Keratinocyte (primary cell): ENCODE results near the gene NUP133. TPM values are rescaled to one million over a fixed set of nuclear protein-coding genes. Genes with fewer than 3 reads are reported as not detected.
A peak's percentile ranks its signal among the peaks of the same experiment; 100 is the strongest.
"Not testable (repeated sequence)": the region's sequence is repeated elsewhere in the genome, so short reads cannot be mapped to it uniquely, and the experiment has no call there.

Experiments used
- DNase-seq: peaks from one replicate; pipeline ENCODE4 v3.0.0-alpha.2; 2011; ENCODE audit warnings: low read depth, missing footprints, low spot score
- FAIRE-seq: peaks from 2 replicates; lab custom pipeline; 2011; peaks lifted over from hg19 to GRCh38; lab: Jason Lieb, UNC
- H2AFZ ChIP-seq: 2 replicates; pipeline ENCODE4 v1.6.0; 2012; ENCODE audit warnings: low read length, control low read depth, inconsistent platforms; ENCODE audit not compliant: control insufficient read depth
- H3K27ac ChIP-seq: 2 replicates; pipeline ENCODE4 v1.5.1; 2011; ENCODE audit warnings: low read length; ENCODE audit not compliant: control insufficient read depth, insufficient read depth
- H3K27me3 ChIP-seq: 3 replicates; pipeline ENCODE4 v1.6.0; 2011; ENCODE audit warnings: low read length; ENCODE audit not compliant: control insufficient read depth, insufficient read depth; ENCODE audit errors: extremely low read depth
- H3K36me3 ChIP-seq, 2 experiments: 2 replicates in 1 of 2; 3 replicates in 1 of 2; pipeline ENCODE4 v1.5.1; 2011; ENCODE audit warnings: low read length in 2 of 2, mild to moderate bottlenecking in 1 of 2; ENCODE audit not compliant: control insufficient read depth in 2 of 2, insufficient read depth in 2 of 2; ENCODE audit errors: extremely low read depth in 1 of 2
- H3K4me1 ChIP-seq: 3 replicates; pipeline ENCODE4 v1.5.1; 2011; ENCODE audit warnings: low read length; ENCODE audit not compliant: control insufficient read depth, insufficient read depth; ENCODE audit errors: extremely low read depth
- H3K4me2 ChIP-seq: 3 replicates; pipeline ENCODE4 v1.6.0; 2011; ENCODE audit warnings: low read depth, low read length; ENCODE audit not compliant: control insufficient read depth, insufficient read depth; ENCODE audit errors: extremely low read depth
- H3K4me3 ChIP-seq, 3 experiments: fragments of 200-600 bp in 1 of 3; sonication (generic) in 1 of 3; 2 replicates in 2 of 3; 3 replicates in 1 of 3; pipeline ENCODE4 v1.5.1; 2011 to 2016; ENCODE audit warnings: low read length in 3 of 3, mild to moderate bottlenecking in 3 of 3, control low read depth in 2 of 3, inconsistent platforms in 1 of 3, low read depth in 1 of 3, mixed read lengths in 1 of 3, mixed run types in 1 of 3, moderate library complexity in 1 of 3; ENCODE audit not compliant: control insufficient read depth in 2 of 3, insufficient read depth in 2 of 3; ENCODE audit errors: extremely low read depth in 1 of 3
- H3K79me2 ChIP-seq: 2 replicates; pipeline ENCODE4 v1.6.0; 2012; ENCODE audit warnings: low read length; ENCODE audit not compliant: control insufficient read depth, insufficient read depth
- H3K9ac ChIP-seq: 3 replicates; pipeline ENCODE4 v1.6.0; 2011; ENCODE audit warnings: low read length; ENCODE audit not compliant: control insufficient read depth, insufficient read depth; ENCODE audit errors: extremely low read depth
- H3K9me1 ChIP-seq: 3 replicates; pipeline ENCODE4 v1.6.0; 2011; ENCODE audit warnings: low read length; ENCODE audit not compliant: control insufficient read depth, insufficient read depth; ENCODE audit errors: extremely low read depth
- H3K9me3 ChIP-seq: 2 replicates; pipeline ENCODE4 v1.5.1; 2012; ENCODE audit warnings: low read depth, low read length; ENCODE audit not compliant: control insufficient read depth
- H4K20me1 ChIP-seq: 3 replicates; pipeline ENCODE4 v1.6.0; 2011; ENCODE audit warnings: low read length; ENCODE audit not compliant: control insufficient read depth, insufficient read depth; ENCODE audit errors: extremely low read depth
- CTCF ChIP-seq, 3 experiments: IDR thresholded peaks in 1 of 3; conservative IDR thresholded peaks in 1 of 3; optimal IDR thresholded peaks in 1 of 3; 2 replicates in 2 of 3; 3 replicates in 1 of 3; pipeline versions ENCODE3 to v1.5.1; 2011; ENCODE audit warnings: low read length in 3 of 3, mild to moderate bottlenecking in 3 of 3, moderate library complexity in 2 of 3, control low read depth in 1 of 3, inconsistent platforms in 1 of 3; ENCODE audit not compliant: insufficient read depth in 2 of 3; ENCODE audit errors: extremely low read depth in 1 of 3
- EZH2 ChIP-seq: IDR thresholded peaks from one replicate; pipeline ENCODE4 v1.6.1; 2012; ENCODE audit warnings: inconsistent platforms, mild to moderate bottlenecking, low read length, moderate library complexity
- dilution Hi-C: fragments of 300-500 bp; cut with MboI; formaldehyde crosslinking; loops from one replicate; pipeline ENCODE4 v1.7.0; 2020; ENCODE audit warnings: low sequenced_read_pairs; ENCODE audit not compliant: extremely low pct_ligation_motif_present
- polyA plus RNA-seq, 5 experiments: library from polyadenylated mRNA; depleted of rRNA in 3 of 5; stranded (reverse) in 3 of 5; stranded (forward) in 1 of 5; unstranded in 1 of 5; fragments of >200 nt; gene quantifications; 1 replicate in 1 of 5; 2 replicates in 3 of 5; 3 replicates in 1 of 5; pipeline versions ENCODE4 v1.2.1 to v1.2.3, GENCODE V29; 2011 to 2012; ENCODE audit warnings: missing spikeins in 2 of 5, low read depth in 1 of 5, low replicate concordance in 1 of 5

NUP133 gene
- polyA plus RNA-seq, 1 donor (not counting 4 experiments of a cell fraction or from before 2014, with no cell fraction given) = 25.2 TPM

GRCh38 chr1:229514578-229515275 is 6.6 kb upstream of the NUP133 start:
- Histone ChIP-seq H3K9me3 (no peaks in the 10 kb centered on the region), H3K27me3 (no peaks in the 10 kb centered on the region), H3K36me3 (peaks cover 0 to 6% of the 10 kb centered on the region in 2 experiments), H3K4me3 (no peak overlapping the region), H2AFZ (peak overlapping the region; percentile 19), H4K20me1 (no peaks in the 10 kb centered on the region), H3K4me2 (no peak overlapping the region), H3K9me1 (no peaks in the 10 kb centered on the region), H3K79me2 (no peaks in the 10 kb centered on the region), H3K4me1 (no peaks in the 10 kb centered on the region), H3K9ac (no peak overlapping the region), H3K27ac (no peak overlapping the region)
- dilution Hi-C loops = no loop called here
- DNase-seq = peak; percentile 44
- TF ChIP-seq CTCF (optimal IDR thresholded peaks at IDR 0.05 in 1 of 3, IDR thresholded peaks at IDR 0.05 in 1 of 3, conservative IDR thresholded peaks at IDR 0.05 in 1 of 3; ENCODE audit: extremely low read depth in 1 of 3, insufficient read depth in 2 of 3, low read length in 3 of 3) (peak; percentile 78 to 87 (median 78)), EZH2 (no peak)
- peak; percentile 83 for FAIRE-seq

- H3K4me2 ChIP-seq, H3K36me3 ChIP-seq, H3K4me3 ChIP-seq, H3K27me3 ChIP-seq, DNase-seq, H4K20me1 ChIP-seq, H3K27ac ChIP-seq, dilution Hi-C loops, H3K9me1 ChIP-seq, FAIRE-seq, H3K9ac ChIP-seq, H2AFZ ChIP-seq, H3K9me3 ChIP-seq: not testable (repeated sequence)
- Histone ChIP-seq H3K4me1 (peaks cover 15% of the 10 kb centered on the region), H3K79me2 (peaks cover 12% of the 10 kb centered on the region)
These were observed 3.5 kb upstream of the NUP133 start for GRCh38 chr1:229511625-229512024.

- H4K20me1 ChIP-seq, FAIRE-seq, dilution Hi-C loops, H3K9ac ChIP-seq, DNase-seq, H3K27me3 ChIP-seq, H3K4me3 ChIP-seq, H3K9me1 ChIP-seq, H3K4me2 ChIP-seq, H3K27ac ChIP-seq, H2AFZ ChIP-seq, H3K9me3 ChIP-seq, H3K36me3 ChIP-seq: not testable (repeated sequence)
- H3K4me1 ChIP-seq = peaks cover 17% of the 10 kb centered on the region
- peaks cover 16% of the 10 kb centered on the region for H3K79me2 ChIP-seq
These were observed 3.1 kb upstream of the NUP133 start for GRCh38 chr1:229511201-229511600.
